Lower leg skin (tissue), 3 donors: Measurements from ENCODE around the gene OR2H2.

ENCODE experiments used
- POLR2A ChIP-seq, 2 donors: fragments of 450-650 bp; IDR thresholded peaks; one replicate each; pipeline ENCODE4 v1.6.1; 2016 to 2017; ENCODE audit warnings: antibody characterized with exemption in 2 of 2, mild to moderate bottlenecking in 1 of 2, moderate library complexity in 1 of 2
- TF ChIP-seq, protein P1 (sequence below), 3 donors: fragments of 450-650 bp; IDR thresholded peaks; one replicate each; pipeline ENCODE4 v1.5.1; 2016; ENCODE audit warnings: antibody characterized with exemption in 3 of 3, mild to moderate bottlenecking in 3 of 3, moderate library complexity in 2 of 3

DNA sequence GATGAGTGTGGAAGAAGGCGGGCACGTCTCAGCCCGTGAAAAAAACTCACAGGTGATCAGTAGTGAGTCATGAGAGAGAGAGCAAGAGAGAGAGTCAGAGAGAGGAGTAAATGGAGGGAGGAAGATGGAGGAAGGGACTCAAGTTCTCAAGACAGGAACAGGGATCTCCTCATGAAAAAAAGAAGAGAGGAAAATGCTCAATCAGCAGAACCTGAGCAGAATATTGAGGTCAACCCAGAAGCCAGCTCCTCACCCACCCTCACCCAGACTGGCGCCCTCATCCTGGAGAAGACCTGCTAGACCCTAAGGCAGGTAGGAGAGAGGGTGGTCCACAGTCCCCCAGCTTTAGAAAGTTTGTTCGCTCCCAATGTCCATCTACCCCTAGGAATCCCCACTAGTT is 30.2 kb upstream of the OR2H2 start:
- TF ChIP-seq, protein P1, sequence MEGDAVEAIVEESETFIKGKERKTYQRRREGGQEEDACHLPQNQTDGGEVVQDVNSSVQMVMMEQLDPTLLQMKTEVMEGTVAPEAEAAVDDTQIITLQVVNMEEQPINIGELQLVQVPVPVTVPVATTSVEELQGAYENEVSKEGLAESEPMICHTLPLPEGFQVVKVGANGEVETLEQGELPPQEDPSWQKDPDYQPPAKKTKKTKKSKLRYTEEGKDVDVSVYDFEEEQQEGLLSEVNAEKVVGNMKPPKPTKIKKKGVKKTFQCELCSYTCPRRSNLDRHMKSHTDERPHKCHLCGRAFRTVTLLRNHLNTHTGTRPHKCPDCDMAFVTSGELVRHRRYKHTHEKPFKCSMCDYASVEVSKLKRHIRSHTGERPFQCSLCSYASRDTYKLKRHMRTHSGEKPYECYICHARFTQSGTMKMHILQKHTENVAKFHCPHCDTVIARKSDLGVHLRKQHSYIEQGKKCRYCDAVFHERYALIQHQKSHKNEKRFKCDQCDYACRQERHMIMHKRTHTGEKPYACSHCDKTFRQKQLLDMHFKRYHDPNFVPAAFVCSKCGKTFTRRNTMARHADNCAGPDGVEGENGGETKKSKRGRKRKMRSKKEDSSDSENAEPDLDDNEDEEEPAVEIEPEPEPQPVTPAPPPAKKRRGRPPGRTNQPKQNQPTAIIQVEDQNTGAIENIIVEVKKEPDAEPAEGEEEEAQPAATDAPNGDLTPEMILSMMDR (IDR thresholded peaks at IDR 0.05): no peak
- TF ChIP-seq POLR2A (IDR thresholded peaks at IDR 0.05): no peak
